ENCODE results near the gene KLRC2. TPM values are rescaled to one million over a fixed set of nuclear protein-coding genes. Genes with fewer than 3 reads are reported as not detected.

The KLRC2 gene
- total RNA-seq: not detected in 2 replicates

GRCh38 chr12:10435816-10436215 is at the start of gene KLRC2:
TSS of gene KLRC2 (minus strand) at chr12:10436010. CDS start at chr12:10435986, 24 bp downstream.

DNA sequence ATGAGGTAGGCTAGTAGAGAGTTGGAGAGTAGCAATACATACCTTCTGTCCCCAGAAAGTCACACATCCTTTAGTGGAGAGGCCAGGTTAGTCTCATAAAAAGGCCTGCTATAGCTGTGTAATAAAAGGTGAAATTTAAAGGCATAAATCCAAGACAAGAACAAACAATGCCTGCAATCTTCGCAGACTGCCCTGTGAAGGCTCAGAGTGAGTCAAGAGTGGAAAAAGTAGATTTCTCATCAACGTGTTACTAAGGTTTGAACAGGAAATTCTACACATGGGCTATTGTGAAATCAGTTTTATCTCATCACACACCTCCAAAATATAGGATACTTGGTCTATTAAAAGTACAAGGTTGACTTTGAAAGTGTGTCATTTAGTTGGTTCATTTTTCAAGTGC is 17.3 kb upstream of the KLRC2 start, which contains the start of gene KLRC1:
TSS of gene KLRC1 (minus strand) at position 222 of the 400 bp plus-strand sequence. CDS start 2,221 bp downstream, outside the sequence.

GRCh38 chr12:10420334-10420733 is 15.5 kb downstream of the KLRC2 start, which contains the start of gene KLRC3:
TSS of gene KLRC3 (minus strand) at chr12:10420595. CDS start at chr12:10420550, 45 bp downstream.

DNA sequence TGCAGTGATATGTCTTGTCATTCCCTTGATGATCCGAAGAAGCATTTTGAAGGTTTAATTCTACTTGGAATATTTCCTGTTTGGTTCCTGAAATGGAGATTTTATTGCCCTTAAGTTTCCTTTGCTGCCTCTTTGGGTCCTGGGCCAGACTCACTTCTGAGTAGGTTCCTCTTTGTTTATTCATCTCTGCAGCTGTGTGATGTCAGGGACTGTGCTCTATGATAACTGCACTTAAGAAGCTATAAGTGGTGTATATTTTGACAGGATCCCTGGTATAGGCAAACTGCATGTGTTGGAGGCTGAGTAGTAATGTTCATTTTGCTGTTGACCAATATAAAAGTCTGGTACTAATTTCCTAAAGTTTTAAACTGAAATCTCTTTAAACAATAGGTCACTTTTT is 26.4 kb downstream of the KLRC2 start, which contains the start of gene KLRC4:
TSS of gene KLRC4 (minus strand) at position 366 of the 400 bp plus-strand sequence. CDS start at position 184, 182 bp downstream.

DNA sequence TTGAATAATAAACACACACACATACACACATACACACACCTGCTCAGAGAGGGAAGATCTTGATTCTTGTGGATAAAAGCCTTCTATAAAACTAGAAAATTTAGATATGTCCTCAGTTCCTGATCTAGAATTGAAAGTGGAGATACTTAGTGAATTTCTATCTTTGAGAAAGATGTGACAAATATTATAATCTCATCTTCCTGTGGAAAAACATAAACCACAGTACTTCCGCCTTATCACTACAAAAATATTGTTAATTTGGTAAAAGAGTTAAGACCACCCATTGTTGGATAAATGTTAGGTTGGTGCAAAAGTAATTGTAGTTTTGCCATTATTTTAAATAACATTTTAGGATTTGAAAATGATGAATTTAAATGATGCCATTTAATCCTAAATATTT is 45.9 kb downstream of the KLRC2 start, which contains the start of gene KLRK1:
TSS of gene KLRK1 (minus strand) at position 138 of the 400 bp plus-strand sequence. CDS start 1,231 bp downstream, outside the sequence.

Other genes with a start within 250 kb of the KLRC2 start
- gene GABARAPL1, start 223.1 kb downstream of the KLRC2 start, total RNA-seq: 9.1 and 19.6 TPM in 2 replicates
- not detected in 2 replicates for gene KLRD1, start 128.1 kb downstream of the KLRC2 start, total RNA-seq
- 0.31 TPM in 1 of 2 replicates, not detected in the other for gene KLRK1, start 46.0 kb downstream of the KLRC2 start, total RNA-seq
- gene KLRC4, start 26.3 kb downstream of the KLRC2 start, total RNA-seq: not detected in 2 replicates
- not detected in 2 replicates for gene KLRC3, start 15.4 kb downstream of the KLRC2 start, total RNA-seq
- 0.23 and 0.30 TPM in 2 replicates for gene KLRC1, start 17.4 kb upstream of the KLRC2 start, total RNA-seq
- gene EIF2S3B, start 69.9 kb upstream of the KLRC2 start, total RNA-seq: 4.6 and 7.0 TPM in 2 replicates
- gene MAGOHB, start 177.6 kb upstream of the KLRC2 start, total RNA-seq: 14.4 and 15.3 TPM in 2 replicates
- gene STYK1, start 238.0 kb upstream of the KLRC2 start, total RNA-seq: 1.2 and 2.1 TPM in 2 replicates

All from hair follicular keratinocyte (primary cell).